Measurements from ENCODE around the gene UGT3A2. TPM values are rescaled to one million over a fixed set of nuclear protein-coding genes. Genes with fewer than 3 reads are reported as not detected.

The UGT3A2 gene
- total RNA-seq, 1 experiment from 2014 or later: not detected

GRCh38 chr5:36068751-36069281 is 2.1 kb upstream of the UGT3A2 start:
- intact Hi-C loops (cut with micrococcal nuclease): no loop called here
- Mint-ChIP-seq H3K4me3 (ENCODE audit: unreplicated experiment) (no peak overlapping the region), H3K36me3 (ENCODE audit: insufficient read depth, unreplicated experiment) (no peaks in the 10 kb centered on the region), H3K27ac (ENCODE audit: low read depth, unreplicated experiment) (no peak overlapping the region), H3K4me1 (ENCODE audit: insufficient read depth, unreplicated experiment) (no peaks in the 10 kb centered on the region), H3K9me3 (ENCODE audit: unreplicated experiment) (no peaks in the 10 kb centered on the region), H3K27me3 (ENCODE audit: insufficient read depth, unreplicated experiment) (peaks cover 41% of the 10 kb centered on the region)
- ChIA-PET CTCF (interaction anchor here (0.6 to 2.4 kb wide), 2 partner anchors 8 to 10 kb away, joined by 3 to 9 read pairs; no protein-coding TSS in a partner anchor), POLR2A (interaction anchor here (1.0 kb wide), 1 partner anchor 10 kb away, joined by 3 read pairs; no protein-coding TSS in a partner anchor)
- TF ChIP-seq, protein P1, sequence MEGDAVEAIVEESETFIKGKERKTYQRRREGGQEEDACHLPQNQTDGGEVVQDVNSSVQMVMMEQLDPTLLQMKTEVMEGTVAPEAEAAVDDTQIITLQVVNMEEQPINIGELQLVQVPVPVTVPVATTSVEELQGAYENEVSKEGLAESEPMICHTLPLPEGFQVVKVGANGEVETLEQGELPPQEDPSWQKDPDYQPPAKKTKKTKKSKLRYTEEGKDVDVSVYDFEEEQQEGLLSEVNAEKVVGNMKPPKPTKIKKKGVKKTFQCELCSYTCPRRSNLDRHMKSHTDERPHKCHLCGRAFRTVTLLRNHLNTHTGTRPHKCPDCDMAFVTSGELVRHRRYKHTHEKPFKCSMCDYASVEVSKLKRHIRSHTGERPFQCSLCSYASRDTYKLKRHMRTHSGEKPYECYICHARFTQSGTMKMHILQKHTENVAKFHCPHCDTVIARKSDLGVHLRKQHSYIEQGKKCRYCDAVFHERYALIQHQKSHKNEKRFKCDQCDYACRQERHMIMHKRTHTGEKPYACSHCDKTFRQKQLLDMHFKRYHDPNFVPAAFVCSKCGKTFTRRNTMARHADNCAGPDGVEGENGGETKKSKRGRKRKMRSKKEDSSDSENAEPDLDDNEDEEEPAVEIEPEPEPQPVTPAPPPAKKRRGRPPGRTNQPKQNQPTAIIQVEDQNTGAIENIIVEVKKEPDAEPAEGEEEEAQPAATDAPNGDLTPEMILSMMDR (IDR thresholded peaks at IDR 0.05; ENCODE audit: unreplicated experiment): no peak
- no TSS peak for BruUV-seq (replicated peaks)
- DNase-seq (ENCODE audit: unreplicated experiment): no peak

GRCh38 chr5:36066001-36066539 is 612 bp downstream of the UGT3A2 start:
- H3K4me3 Mint-ChIP-seq (ENCODE audit: unreplicated experiment): no peak overlapping the region
- peaks cover 34% of the 10 kb centered on the region for H3K27me3 Mint-ChIP-seq (ENCODE audit: insufficient read depth, unreplicated experiment)
- H3K9me3 Mint-ChIP-seq (ENCODE audit: unreplicated experiment): no peaks in the 10 kb centered on the region
- H3K27ac Mint-ChIP-seq (ENCODE audit: low read depth, unreplicated experiment): no peak overlapping the region
- ChIA-PET CTCF (interaction anchor here (1.4 kb wide), 1 partner anchor 13 kb away, joined by 10 read pairs; no protein-coding TSS in a partner anchor), POLR2A (interaction anchor here (0.6 kb wide), 1 partner anchor 624 kb away, joined by 3 read pairs; no protein-coding TSS in a partner anchor)
- no peaks in the 10 kb centered on the region for H3K4me1 Mint-ChIP-seq (ENCODE audit: insufficient read depth, unreplicated experiment)
- intact Hi-C loops (cut with micrococcal nuclease): no loop called here
- no TSS peak for BruUV-seq (replicated peaks)
- TF ChIP-seq, protein P1 (IDR thresholded peaks at IDR 0.05; ENCODE audit: unreplicated experiment): no peak
- DNase-seq (ENCODE audit: unreplicated experiment): no peak
- H3K36me3 Mint-ChIP-seq (ENCODE audit: insufficient read depth, unreplicated experiment): no peaks in the 10 kb centered on the region

DNA sequence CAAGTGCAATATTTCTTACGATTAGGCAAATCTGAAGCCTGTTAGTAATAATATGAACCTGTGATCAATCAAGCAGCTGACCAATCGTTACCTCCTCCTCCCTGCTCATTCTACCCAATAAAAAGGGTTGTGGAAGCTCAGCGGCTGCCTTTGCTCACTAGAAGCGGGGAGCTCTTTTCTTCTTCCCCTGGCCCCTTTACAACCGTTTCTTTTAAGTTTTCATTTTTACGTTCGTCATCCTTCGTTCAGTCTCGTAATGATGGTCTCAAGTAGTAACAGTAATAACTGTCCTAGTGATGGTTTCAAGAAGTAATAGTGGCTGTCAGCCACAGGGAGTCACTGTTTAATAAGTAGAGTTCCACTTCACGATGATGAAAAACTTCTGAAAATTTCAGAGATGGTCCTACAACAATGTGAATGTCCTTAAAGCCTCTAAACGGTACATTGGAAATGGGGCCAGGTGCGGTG is 6.2 kb downstream of the UGT3A2 start:
- ChIA-PET CTCF (interaction anchor here (0.7 to 1.0 kb wide), 2 partner anchors 9 to 334 kb away, joined by 3 to 5 read pairs; no protein-coding TSS in a partner anchor), POLR2A (no interaction called here)
- DNase-seq (ENCODE audit: unreplicated experiment): no peak
- no peaks in the 10 kb centered on the region for H3K9me3 Mint-ChIP-seq (ENCODE audit: unreplicated experiment)
- intact Hi-C loops (cut with micrococcal nuclease): no loop called here
- peak overlapping the region; percentile 49 for H3K27ac Mint-ChIP-seq (ENCODE audit: low read depth, unreplicated experiment)
- peaks cover 22% of the 10 kb centered on the region for H3K27me3 Mint-ChIP-seq (ENCODE audit: insufficient read depth, unreplicated experiment)
- H3K4me1 Mint-ChIP-seq (ENCODE audit: insufficient read depth, unreplicated experiment): peaks cover 5% of the 10 kb centered on the region
- no peaks in the 10 kb centered on the region for H3K36me3 Mint-ChIP-seq (ENCODE audit: insufficient read depth, unreplicated experiment)
- BruUV-seq (replicated peaks): no TSS peak
- H3K4me3 Mint-ChIP-seq (ENCODE audit: unreplicated experiment): no peak overlapping the region
- TF ChIP-seq, protein P1 (IDR thresholded peaks at IDR 0.05; ENCODE audit: unreplicated experiment): peak; percentile 13

DNA sequence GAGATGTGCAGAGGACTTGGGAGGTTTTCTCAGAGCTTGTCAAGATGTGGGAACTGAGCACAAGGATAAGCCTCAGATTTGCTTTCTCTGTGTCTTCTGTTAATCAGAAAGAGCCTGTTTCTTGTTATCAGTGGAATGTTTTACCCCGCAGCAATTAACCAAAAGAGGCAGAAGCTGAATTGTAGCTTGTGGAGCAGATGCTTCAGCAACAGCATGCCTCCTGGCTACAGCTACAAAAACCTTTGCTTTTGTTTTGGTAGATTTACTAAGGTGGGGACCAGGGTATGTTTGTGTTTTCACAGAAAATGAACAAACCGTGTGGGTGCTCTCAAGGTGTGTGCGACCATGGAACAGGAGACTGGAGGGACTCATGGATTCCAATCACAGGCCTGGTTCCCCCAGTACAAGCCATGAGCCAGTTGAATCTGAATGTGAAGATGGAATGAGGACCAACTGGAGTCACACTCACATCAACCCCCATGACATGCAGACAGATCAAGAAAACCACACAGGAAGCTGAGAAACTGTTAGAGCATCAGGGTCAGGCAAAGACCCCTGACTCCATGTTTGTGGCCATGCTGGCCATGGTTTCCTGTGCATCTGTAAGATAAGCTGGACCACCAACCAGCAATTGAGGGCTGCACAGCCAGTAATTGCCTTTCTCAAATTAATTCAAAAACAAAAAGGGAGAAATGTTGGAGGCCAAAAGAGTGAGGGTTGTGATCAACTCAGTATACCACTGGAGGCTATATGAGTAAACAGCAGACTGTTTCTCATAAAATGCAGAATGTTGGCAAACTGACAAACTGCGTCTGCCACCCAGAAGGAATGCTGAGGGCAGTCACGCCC is 6.9 kb downstream of the UGT3A2 start:
- TF ChIP-seq, protein P1 (IDR thresholded peaks at IDR 0.05; ENCODE audit: unreplicated experiment): no peak
- intact Hi-C loops (cut with micrococcal nuclease): no loop called here
- POLR2A ChIA-PET: no interaction called here
- CTCF ChIA-PET: interaction anchor here (0.5 to 1.0 kb wide), 4 partner anchors 9 to 1574 kb away, joined by 3 to 5 read pairs (median 3); no protein-coding TSS in a partner anchor
- Mint-ChIP-seq H3K9me3 (ENCODE audit: unreplicated experiment) (no peaks in the 10 kb centered on the region), H3K27me3 (ENCODE audit: insufficient read depth, unreplicated experiment) (peaks cover 18% of the 10 kb centered on the region), H3K4me1 (ENCODE audit: insufficient read depth, unreplicated experiment) (peaks cover 5% of the 10 kb centered on the region), H3K4me3 (ENCODE audit: unreplicated experiment) (no peak overlapping the region), H3K36me3 (ENCODE audit: insufficient read depth, unreplicated experiment) (no peaks in the 10 kb centered on the region), H3K27ac (ENCODE audit: low read depth, unreplicated experiment) (peak overlapping the region; percentile 49)
- BruUV-seq (replicated peaks): no TSS peak
- peak; percentile 38 for DNase-seq (ENCODE audit: unreplicated experiment)

All from MCF 10A (cell line).